ENCODE results near the gene ACTR3C.

The ACTR3C gene

DNA sequence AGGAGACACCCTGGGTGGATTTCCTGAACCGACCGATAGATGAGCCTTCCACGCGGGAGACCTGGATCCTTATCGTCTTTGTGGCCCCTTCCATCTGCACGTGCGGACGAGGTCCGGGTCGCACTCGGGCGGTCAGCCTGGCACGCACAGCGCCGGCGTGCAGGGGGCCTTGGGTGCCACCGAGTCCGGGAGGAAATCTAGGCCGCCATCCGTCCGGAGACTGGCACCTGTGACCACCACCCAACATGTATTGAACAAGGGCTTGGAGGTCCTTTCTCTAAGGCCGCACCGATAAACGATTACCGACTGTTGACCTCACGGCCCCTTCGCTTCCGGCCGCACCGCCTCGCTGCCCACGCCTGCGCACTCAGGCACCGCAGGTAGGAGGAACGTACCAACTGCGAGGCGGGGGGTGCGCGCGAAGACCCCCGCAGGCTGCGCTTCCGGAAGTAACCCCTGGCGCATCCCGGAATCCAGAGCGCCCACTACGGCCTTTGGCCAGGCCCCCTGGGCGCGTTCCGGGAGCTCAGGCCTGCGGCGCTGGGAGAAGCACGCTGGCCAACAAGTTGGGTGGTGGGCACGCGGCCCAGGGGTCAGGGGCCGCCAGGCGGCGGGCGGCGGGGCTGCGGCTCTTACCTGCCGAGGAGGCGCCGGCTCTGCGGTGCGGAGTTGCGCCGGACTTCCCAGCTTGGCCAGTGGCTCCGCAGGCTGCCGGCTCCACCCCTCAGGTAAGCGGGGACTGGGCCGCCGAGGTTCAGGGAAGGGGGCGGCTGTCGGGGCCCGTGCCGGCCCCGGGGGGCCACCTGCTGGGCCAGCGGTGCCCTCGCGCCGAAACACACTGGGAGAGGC lies at the start of gene ACTR3C, which contains the start of gene LRRC61:
Gene ACTR3C, minus strand, starts transcription at position 713 of the 849 bp plus-strand sequence. CDS start 28,249 bp downstream, outside the sequence.
Gene LRRC61, plus strand, starts transcription at position 523 of the 849 bp plus-strand sequence. CDS start 13,507 bp downstream, outside the sequence.
- peak within 1 kb of the TSS; percentile 98 for H3K27ac ChIP-seq
- TF ChIP-seq, protein P1, sequence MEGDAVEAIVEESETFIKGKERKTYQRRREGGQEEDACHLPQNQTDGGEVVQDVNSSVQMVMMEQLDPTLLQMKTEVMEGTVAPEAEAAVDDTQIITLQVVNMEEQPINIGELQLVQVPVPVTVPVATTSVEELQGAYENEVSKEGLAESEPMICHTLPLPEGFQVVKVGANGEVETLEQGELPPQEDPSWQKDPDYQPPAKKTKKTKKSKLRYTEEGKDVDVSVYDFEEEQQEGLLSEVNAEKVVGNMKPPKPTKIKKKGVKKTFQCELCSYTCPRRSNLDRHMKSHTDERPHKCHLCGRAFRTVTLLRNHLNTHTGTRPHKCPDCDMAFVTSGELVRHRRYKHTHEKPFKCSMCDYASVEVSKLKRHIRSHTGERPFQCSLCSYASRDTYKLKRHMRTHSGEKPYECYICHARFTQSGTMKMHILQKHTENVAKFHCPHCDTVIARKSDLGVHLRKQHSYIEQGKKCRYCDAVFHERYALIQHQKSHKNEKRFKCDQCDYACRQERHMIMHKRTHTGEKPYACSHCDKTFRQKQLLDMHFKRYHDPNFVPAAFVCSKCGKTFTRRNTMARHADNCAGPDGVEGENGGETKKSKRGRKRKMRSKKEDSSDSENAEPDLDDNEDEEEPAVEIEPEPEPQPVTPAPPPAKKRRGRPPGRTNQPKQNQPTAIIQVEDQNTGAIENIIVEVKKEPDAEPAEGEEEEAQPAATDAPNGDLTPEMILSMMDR (conservative IDR thresholded peaks at IDR 0.05), result peak; percentile 64

DNA sequence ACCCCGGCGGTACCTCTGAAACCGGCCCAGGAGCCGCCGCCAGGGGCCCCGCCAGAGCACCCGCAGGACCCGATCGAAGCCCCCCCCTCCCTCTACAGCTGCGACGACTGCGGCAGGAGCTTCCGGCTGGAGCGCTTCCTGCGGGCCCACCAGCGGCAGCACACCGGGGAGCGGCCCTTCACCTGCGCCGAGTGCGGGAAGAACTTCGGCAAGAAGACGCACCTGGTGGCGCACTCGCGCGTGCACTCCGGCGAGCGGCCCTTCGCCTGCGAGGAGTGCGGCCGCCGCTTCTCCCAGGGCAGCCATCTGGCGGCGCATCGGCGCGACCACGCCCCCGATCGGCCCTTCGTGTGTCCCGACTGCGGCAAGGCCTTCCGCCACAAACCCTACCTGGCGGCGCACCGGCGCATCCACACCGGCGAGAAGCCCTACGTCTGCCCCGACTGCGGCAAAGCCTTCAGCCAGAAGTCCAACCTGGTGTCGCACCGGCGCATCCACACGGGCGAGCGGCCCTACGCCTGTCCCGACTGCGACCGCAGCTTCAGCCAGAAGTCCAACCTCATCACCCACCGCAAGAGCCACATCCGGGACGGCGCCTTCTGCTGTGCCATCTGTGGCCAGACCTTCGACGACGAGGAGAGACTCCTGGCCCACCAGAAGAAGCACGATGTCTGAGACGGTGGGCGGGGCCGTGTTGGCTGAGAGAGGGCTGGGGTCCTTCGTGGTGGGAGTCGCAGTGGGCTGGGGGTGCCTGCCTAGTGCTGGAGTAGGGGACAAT lies 49.1 kb upstream of the ACTR3C start:
- TF ChIP-seq, protein P1 (conservative IDR thresholded peaks at IDR 0.05), result no peak
- peak overlapping the region; percentile 77 for H3K27ac ChIP-seq

DNA sequence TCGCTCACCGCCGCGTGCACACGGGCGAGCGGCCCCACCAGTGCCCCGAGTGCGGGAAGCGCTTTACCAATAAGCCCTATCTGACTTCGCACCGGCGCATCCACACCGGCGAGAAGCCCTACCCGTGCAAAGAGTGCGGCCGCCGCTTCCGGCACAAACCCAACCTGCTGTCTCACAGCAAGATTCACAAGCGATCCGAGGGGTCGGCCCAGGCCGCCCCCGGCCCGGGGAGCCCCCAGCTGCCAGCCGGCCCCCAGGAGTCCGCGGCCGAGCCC lies 48.6 kb upstream of the ACTR3C start:
- peak overlapping the region; percentile 77 for H3K27ac ChIP-seq
- TF ChIP-seq, protein P1 (conservative IDR thresholded peaks at IDR 0.05), result no peak

DNA sequence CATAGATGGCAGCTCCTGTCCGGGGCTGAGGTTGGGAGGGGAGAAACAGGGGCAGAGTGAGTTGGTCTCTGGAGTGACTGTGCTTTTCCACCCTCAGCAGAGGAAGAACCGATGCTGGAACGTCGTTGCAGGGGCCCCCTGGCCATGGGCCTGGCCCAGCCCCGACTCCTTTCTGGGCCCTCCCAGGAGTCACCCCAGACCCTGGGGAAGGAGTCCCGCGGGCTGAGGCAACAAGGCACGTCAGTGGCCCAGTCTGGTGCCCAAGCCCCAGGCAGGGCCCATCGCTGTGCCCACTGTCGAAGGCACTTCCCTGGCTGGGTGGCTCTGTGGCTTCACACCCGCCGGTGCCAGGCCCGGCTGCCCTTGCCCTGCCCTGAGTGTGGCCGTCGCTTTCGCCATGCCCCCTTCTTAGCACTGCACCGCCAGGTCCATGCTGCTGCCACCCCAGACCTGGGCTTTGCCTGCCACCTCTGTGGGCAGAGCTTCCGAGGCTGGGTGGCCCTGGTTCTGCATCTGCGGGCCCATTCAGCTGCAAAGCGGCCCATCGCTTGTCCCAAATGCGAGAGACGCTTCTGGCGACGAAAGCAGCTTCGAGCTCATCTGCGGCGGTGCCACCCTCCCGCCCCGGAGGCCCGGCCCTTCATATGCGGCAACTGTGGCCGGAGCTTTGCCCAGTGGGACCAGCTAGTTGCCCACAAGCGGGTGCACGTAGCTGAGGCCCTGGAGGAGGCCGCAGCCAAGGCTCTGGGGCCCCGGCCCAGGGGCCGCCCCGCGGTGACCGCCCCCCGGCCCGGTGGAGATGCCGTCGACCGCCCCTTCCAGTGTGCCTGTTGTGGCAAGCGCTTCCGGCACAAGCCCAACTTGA lies 48.0 kb upstream of the ACTR3C start:
- H3K27ac ChIP-seq, result peak overlapping the region; percentile 100
- TF ChIP-seq, protein P1 (conservative IDR thresholded peaks at IDR 0.05), result no peak

DNA sequence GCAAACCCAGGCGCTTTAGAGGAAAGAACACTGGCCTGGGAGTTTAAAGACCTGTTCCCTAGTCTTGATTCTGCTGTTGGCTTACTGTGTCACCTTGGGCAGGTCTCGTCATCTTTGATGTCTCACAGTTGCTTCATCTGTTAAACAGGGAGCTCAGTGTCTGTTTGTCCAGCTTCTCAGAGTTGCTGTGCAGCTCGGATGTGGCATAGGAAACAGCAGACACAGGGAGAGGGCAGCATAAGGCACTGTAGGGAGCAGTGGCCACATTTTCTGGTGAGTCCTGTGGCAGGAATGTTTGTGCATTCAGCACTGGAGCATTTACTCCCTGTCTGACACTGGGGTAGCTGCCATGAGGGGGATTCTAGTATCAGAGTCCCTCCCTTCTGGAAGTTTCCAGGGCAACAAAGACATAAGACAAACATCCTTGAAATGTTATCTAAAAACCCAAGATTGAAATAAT lies 47.3 kb upstream of the ACTR3C start:
- peak overlapping the region; percentile 100 for H3K27ac ChIP-seq
- TF ChIP-seq, protein P1 (conservative IDR thresholded peaks at IDR 0.05), result no peak

DNA sequence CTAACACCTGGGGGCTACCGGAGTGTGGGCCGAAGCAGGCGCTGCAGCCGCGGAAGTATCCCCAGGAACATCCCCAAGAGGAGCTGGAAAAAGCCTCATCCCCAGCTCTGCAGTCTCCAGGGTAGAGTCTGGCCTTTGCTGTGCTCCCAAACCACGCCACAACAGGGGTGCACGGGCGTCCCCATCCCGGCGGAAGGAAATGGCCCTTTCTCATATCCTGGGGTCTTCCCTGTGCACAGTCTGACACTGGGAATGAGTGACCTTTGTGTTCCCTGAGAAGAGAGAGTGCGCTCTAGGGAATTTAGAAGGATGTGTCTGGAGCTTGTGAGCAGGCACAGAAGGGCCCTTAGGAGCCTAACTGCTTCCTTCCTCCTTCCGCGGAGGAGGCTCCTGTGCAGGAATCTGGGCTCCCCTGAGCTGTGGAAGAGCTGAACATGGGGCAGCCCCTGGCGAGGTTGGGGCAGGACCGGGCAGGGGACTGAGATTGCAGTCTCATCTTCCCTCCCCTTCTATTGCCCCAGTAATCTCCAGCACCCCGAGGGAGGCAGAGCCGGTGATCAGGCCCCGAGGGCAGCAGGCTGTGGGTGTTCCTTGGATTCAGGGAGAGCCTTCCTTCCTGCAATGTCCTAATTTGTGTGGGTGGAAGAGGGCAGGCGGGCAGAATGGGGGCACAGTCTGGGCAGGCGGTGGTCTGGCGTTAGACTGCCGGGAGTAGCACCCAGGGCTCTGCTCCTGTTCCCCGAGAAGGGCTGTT lies 46.6 kb upstream of the ACTR3C start:
- peak overlapping the region; percentile 100 for H3K27ac ChIP-seq
- TF ChIP-seq, protein P1 (conservative IDR thresholded peaks at IDR 0.05), result no peak

All from VCaP (cell line).